Loucy (cell line): ENCODE measurements around the gene HPF1.

Source experiments
- H2AFZ ChIP-seq: fragments of 200-600 bp; sonication (generic); 2 replicates; pipeline ENCODE4 v1.6.0; 2016; ENCODE audit warnings: antibody characterized with exemption, mild to moderate bottlenecking, low read length, moderate library complexity
- H3F3A ChIP-seq: fragments of 200-600 bp; 2 replicates; pipeline ENCODE4 v1.6.0; 2016; ENCODE audit warnings: antibody characterized with exemption, low read depth, mild to moderate bottlenecking
- H3K27me3 ChIP-seq: fragments of 200-600 bp; sonication (generic); 2 replicates; pipeline ENCODE4 v1.6.1; 2014; ENCODE audit warnings: low read length, mild to moderate bottlenecking; ENCODE audit not compliant: insufficient read depth, poor library complexity, severe bottlenecking
- H3K36me3 ChIP-seq: fragments of 200-600 bp; sonication (generic); 2 replicates; pipeline ENCODE4 v1.6.1; 2016; ENCODE audit warnings: low read length; ENCODE audit not compliant: insufficient read depth
- H3K4me1 ChIP-seq: fragments of 200-600 bp; sonication (generic); 2 replicates; pipeline ENCODE4 v1.5.1; 2014; ENCODE audit warnings: low read length, mild to moderate bottlenecking; ENCODE audit not compliant: insufficient read depth, poor library complexity, severe bottlenecking
- H3K4me2 ChIP-seq: fragments of 200-600 bp; sonication (generic); 2 replicates; pipeline ENCODE4 v1.6.0; 2014; ENCODE audit warnings: antibody characterized with exemption, low read length, low read depth, mild to moderate bottlenecking; ENCODE audit not compliant: poor library complexity, severe bottlenecking
- H3K4me3 ChIP-seq: fragments of 200-600 bp; sonication (generic); 2 replicates; pipeline ENCODE4 v1.5.1; 2014; ENCODE audit warnings: low read length, mild to moderate bottlenecking, mixed read lengths; ENCODE audit not compliant: poor library complexity, severe bottlenecking
- H3K79me2 ChIP-seq: fragments of 200-600 bp; sonication (generic); 2 replicates; pipeline ENCODE4 v1.6.1; 2014; ENCODE audit warnings: low read length; ENCODE audit not compliant: insufficient read depth
- H3K9ac ChIP-seq: fragments of 200-600 bp; sonication (generic); 2 replicates; pipeline ENCODE4 v1.6.0; 2014; ENCODE audit warnings: mild to moderate bottlenecking, low read depth, low read length, moderate library complexity; ENCODE audit not compliant: poor library complexity, severe bottlenecking
- H3K9me2 ChIP-seq: fragments of 200-600 bp; sonication (generic); replicated peaks from 2 replicates; pipeline ENCODE4 v1.6.1; 2016; ENCODE audit warnings: low read depth, low read length, mixed read lengths
- H3K9me3 ChIP-seq: fragments of 200-600 bp; sonication (generic); 2 replicates; pipeline ENCODE4 v1.6.1; 2014; ENCODE audit warnings: mild to moderate bottlenecking, antibody characterized with exemption, low read length, low read depth; ENCODE audit not compliant: insufficient read depth
- H4K20me1 ChIP-seq: fragments of 200-600 bp; sonication (generic); 2 replicates; pipeline ENCODE4 v1.6.0; 2014; ENCODE audit warnings: antibody characterized with exemption, low read length, mild to moderate bottlenecking; ENCODE audit not compliant: insufficient read depth, poor library complexity, severe bottlenecking
- EZH2phosphoT487 ChIP-seq: fragments of 200-600 bp; IDR thresholded peaks from 2 replicates; pipeline ENCODE4 v1.6.1; 2018; ENCODE audit warnings: antibody characterized with exemption, mild to moderate bottlenecking, moderate library complexity, borderline replicate concordance
- TF ChIP-seq, protein P1 (sequence below): fragments of 200-600 bp; sonication (generic); conservative IDR thresholded peaks from 2 replicates; pipeline ENCODE4 v1.5.1; 2014; ENCODE audit warnings: mild to moderate bottlenecking, antibody characterized with exemption, low read length

HPF1 gene

GRCh38 chr4:169800541-169800940 is 42.8 kb upstream of the HPF1 start:
- H3F3A ChIP-seq = no peaks in the 10 kb centered on the region
- no peaks in the 10 kb centered on the region for H4K20me1 ChIP-seq
- H3K79me2 ChIP-seq = no peaks in the 10 kb centered on the region
- H3K9me3 ChIP-seq = no peaks in the 10 kb centered on the region
- H3K4me3 ChIP-seq = no peak overlapping the region
- H2AFZ ChIP-seq = no peak overlapping the region
- no peaks in the 10 kb centered on the region for H3K9me2 ChIP-seq
- no peak overlapping the region for H3K9ac ChIP-seq
- H3K36me3 ChIP-seq = no peaks in the 10 kb centered on the region
- no peak overlapping the region for H3K4me2 ChIP-seq
- TF ChIP-seq, protein P1, sequence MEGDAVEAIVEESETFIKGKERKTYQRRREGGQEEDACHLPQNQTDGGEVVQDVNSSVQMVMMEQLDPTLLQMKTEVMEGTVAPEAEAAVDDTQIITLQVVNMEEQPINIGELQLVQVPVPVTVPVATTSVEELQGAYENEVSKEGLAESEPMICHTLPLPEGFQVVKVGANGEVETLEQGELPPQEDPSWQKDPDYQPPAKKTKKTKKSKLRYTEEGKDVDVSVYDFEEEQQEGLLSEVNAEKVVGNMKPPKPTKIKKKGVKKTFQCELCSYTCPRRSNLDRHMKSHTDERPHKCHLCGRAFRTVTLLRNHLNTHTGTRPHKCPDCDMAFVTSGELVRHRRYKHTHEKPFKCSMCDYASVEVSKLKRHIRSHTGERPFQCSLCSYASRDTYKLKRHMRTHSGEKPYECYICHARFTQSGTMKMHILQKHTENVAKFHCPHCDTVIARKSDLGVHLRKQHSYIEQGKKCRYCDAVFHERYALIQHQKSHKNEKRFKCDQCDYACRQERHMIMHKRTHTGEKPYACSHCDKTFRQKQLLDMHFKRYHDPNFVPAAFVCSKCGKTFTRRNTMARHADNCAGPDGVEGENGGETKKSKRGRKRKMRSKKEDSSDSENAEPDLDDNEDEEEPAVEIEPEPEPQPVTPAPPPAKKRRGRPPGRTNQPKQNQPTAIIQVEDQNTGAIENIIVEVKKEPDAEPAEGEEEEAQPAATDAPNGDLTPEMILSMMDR = no peak
- TF ChIP-seq EZH2phosphoT487 = no peak
- no peaks in the 10 kb centered on the region for H3K27me3 ChIP-seq
- no peaks in the 10 kb centered on the region for H3K4me1 ChIP-seq

DNA sequence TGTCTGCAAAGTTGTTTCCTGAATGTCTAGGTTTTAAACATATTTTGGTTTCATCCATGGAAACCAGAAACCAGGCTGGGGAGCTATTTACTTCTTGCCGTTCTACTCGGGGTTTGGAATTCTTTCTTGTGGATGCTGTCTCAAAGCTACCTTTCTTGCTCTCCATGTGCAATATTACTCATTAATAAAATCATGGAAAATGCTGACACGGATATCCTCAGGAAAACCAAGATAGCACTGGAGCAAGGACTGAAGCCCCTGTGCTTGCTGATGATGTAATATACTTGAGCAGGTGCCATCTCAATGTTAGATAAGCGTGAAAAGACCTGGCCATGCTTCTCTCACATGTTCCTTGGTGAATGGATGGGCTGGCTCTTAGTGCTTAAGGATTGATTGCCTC is 41.5 kb upstream of the HPF1 start:
- H2AFZ ChIP-seq = no peak overlapping the region
- no peak overlapping the region for H3K9ac ChIP-seq
- no peak for TF ChIP-seq EZH2phosphoT487
- TF ChIP-seq, protein P1 = no peak
- H3F3A ChIP-seq = no peaks in the 10 kb centered on the region
- H3K27me3 ChIP-seq = no peaks in the 10 kb centered on the region
- H3K4me1 ChIP-seq = no peaks in the 10 kb centered on the region
- no peaks in the 10 kb centered on the region for H4K20me1 ChIP-seq
- H3K4me2 ChIP-seq = no peak overlapping the region
- no peak overlapping the region for H3K4me3 ChIP-seq
- no peaks in the 10 kb centered on the region for H3K9me2 ChIP-seq
- no peaks in the 10 kb centered on the region for H3K9me3 ChIP-seq
- no peaks in the 10 kb centered on the region for H3K36me3 ChIP-seq
- H3K79me2 ChIP-seq = no peaks in the 10 kb centered on the region

DNA sequence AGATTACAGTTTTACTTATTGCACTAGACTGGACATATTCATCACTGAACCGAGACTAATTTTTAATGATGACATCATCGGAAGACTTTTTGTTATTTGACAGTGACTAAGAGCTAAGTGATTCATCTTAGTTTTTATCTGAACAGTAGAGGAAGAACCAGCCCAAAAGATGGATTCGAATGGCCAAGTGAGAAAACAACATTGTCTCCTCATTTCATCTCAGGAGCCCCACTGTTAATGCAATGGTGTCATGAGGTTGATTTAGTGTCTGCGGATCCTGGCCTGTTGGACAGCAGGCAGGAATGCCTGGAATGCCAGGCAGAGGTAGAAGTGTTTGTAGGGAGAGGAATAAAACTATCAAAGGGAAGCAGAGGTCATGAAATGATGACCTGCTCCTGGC is 37.8 kb upstream of the HPF1 start:
- H3K4me3 ChIP-seq = no peak overlapping the region
- H3K4me1 ChIP-seq = peaks cover 6% of the 10 kb centered on the region
- H3K79me2 ChIP-seq = no peaks in the 10 kb centered on the region
- H3K9ac ChIP-seq = no peak overlapping the region
- no peaks in the 10 kb centered on the region for H3K9me2 ChIP-seq
- no peaks in the 10 kb centered on the region for H3K36me3 ChIP-seq
- H3F3A ChIP-seq = no peaks in the 10 kb centered on the region
- H3K4me2 ChIP-seq = no peak overlapping the region
- H4K20me1 ChIP-seq = no peaks in the 10 kb centered on the region
- no peak for TF ChIP-seq EZH2phosphoT487
- TF ChIP-seq, protein P1 = no peak
- H3K27me3 ChIP-seq = peaks cover 3% of the 10 kb centered on the region
- no peak overlapping the region for H2AFZ ChIP-seq
- no peaks in the 10 kb centered on the region for H3K9me3 ChIP-seq
